DMS 273 (cell line): ENCODE results near the gene PRSS16.
A peak's percentile ranks its signal among the peaks of the same experiment; 100 is the strongest.
"Not testable (repeated sequence)": the region's sequence is repeated elsewhere in the genome, so short reads cannot be mapped to it uniquely, and the experiment has no call there.

Experiments used
- DNase-seq: peaks from one replicate; lab custom pipeline; 2025; ENCODE audit not compliant: unreplicated experiment; lab: John Stamatoyannopoulos, UW

Gene PRSS16, protein sequence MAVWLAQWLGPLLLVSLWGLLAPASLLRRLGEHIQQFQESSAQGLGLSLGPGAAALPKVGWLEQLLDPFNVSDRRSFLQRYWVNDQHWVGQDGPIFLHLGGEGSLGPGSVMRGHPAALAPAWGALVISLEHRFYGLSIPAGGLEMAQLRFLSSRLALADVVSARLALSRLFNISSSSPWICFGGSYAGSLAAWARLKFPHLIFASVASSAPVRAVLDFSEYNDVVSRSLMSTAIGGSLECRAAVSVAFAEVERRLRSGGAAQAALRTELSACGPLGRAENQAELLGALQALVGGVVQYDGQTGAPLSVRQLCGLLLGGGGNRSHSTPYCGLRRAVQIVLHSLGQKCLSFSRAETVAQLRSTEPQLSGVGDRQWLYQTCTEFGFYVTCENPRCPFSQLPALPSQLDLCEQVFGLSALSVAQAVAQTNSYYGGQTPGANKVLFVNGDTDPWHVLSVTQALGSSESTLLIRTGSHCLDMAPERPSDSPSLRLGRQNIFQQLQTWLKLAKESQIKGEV

DNA sequence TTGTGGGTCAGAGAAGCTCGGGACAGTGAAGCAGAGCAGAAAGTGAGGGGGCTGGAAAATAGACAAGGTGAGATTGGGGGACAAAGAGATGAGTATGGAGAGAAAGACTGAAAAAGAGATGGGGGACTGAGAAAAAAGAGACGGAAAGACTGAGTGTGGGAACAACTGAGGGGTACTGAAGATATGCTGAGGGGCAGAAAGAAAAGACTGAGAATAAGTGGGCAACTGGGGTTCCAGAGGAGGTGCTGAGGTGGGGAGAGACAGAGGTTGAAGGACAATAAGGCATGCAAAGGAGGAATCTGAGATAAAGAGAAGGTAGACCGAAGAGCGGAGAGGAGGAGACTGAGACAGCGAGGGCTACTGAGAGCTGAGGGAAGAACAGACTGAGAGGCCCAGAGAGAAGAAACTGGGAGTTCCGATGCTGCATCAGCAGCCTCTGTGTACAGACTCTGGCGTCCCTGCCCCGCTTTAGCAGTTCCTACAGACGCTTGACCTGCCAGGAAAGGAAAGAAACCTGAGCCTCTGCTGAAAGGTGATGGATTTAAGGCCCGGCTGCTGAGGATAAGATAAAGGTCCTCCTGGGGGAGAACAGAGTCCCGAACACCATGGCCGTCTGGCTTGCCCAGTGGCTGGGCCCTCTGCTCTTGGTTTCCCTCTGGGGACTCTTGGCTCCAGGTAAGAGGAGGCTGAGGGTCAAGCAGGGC is at the start of gene PRSS16:
TSS of gene PRSS16 (plus strand) at position 569 of the 704 bp plus-strand sequence. CDS start at position 606, 37 bp downstream.
- DNase-seq: no peak

DNA sequence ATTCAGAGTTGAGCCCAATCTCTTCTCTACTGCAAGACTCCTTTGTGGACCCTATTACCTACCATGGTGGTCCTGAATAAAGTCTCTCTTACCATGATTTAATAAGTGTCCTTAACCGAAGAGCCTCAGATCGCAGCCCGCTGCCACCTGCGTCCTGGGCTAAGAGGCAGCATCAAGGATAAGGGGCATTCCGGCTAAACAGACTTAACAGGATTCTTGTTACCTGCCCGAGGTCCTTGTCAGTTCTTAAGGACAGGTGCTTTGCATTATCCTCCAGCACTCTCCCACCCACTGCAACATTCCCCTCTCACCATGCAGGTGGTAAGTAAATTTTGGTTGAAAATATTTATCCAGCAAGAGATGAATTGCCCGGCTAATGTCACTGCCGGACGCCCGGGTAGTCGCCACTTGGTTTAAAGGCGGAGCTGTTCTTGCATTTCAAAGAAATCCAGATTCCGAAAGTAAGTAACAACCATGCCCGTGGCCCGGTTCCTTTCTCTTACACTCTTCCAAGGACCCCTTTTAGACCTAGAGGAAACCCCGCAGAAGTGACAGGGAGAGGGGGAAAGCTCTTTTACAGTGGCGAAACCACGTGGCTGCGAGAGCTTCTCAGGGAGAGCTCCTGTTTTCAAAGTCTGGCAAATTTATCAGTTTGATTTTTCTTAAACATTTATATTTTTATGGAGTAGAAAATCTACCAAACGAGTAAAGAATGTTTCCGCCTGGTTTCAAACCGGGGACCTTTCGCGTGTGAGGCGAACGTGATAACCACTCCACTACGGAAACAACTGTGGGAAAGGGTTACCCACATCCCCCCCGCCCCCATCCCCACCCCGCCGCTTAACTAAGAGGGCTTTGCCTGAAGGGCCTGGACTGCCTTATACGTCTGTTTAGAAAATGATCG is 41.9 kb upstream of the PRSS16 start:
- DNase-seq: no peak

DNA sequence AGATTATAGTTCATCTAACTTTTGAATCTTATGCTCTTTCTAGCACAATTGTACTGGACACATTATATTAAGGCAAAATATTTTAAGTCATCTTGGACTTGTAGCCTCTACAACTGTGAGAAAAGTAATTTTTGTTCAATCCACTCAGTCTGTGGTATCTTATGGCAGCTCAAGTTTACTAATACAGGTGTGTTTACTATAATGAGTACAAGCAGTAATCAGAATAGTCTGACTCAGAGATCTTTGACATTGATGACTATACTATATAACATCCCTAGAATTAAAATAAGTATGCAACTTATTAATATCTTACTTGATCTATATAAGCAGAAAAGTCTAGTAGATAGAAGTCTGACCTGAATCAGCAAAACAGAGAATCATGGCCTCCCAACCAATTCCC is 40.7 kb upstream of the PRSS16 start:
- no peak for DNase-seq

DNA sequence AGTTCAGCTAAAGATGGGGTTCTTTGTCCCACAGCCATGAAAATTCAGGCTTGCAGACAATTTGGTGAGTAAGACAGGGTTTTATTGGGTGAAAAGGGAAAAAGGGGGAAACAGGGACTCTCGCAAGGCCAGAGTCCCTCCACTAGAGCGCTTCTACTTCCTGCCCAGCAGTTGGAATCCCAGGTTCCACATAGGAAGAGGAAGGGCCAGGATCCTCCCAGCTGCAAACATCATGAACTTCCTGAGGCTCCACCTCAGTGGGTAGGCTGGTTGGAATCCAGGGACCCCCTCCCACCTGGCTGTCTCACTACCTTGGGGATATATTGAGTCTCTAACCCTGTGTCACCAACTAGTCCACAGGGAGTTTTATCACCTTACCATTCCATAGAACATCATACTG is 39.5 kb upstream of the PRSS16 start:
- no peak for DNase-seq

DNA sequence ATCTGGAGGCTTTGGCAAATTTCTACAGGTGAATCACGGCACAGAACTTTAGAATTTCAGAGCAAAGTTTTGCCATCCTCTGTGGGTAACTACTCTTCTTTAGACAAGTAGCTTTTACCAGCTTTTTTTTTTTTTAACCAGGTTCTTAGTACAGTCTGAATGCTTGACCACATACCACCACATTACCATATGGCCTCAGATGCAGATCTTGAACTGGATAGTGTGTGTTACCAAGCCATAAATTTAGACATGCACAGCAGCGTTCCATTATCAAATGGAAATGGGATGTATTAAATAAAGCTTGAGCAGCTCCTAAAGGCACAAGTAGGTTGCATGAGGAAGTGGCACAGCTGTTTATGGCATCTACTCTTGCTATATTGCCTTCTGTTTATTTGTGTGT is 38.3 kb upstream of the PRSS16 start:
- DNase-seq: no peak

DNA sequence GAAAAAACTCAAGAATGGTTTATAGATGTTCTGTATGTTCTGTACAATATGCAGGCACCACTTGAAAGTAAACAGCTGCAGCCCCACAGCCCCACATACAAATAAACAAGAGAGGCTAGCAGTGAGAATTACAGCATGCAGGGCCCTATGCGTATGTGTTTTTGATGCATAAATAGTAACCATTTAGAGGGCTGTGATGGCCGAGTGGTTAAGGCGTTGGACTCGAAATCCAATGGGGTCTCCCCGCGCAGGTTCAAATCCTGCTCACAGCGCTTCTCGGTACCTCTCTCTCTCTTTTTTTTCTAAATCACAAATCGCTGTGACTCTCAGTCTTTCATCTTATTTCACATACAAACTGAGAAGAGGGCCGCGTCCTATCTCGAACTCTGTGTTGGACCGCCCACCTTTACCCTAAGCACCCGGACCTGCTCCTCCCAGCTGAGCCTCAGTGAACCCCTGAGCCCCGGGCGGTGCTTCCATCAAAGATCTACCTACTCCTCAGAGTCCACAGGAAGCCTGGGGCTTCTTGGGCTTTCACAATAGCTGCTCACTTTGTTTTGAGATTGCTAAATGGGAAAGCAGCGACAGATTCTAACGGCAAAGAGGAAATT is 37.7 kb upstream of the PRSS16 start:
- DNase-seq: peak; percentile 60

DNA sequence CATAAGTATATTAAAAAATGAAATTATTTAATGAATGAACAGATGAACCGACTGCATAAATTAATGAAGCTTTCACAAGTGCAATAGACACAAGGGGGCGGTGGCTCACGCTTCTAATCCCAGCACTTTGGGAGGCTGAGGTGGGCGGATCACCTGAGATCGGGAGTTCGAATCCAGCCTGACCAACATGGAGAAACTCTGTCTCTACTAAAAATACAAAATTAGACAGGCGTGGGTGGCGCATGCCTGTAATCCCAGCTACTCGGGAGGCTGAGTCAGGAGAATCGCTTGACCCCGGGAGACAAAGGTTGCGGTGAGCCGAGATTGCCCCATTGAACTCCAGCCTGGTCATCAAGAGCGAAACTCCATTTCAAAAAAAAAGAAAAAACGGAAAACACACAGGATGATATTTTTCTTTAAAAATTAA is 34.4 kb upstream of the PRSS16 start:
- DNase-seq: peak; percentile 75

DNA sequence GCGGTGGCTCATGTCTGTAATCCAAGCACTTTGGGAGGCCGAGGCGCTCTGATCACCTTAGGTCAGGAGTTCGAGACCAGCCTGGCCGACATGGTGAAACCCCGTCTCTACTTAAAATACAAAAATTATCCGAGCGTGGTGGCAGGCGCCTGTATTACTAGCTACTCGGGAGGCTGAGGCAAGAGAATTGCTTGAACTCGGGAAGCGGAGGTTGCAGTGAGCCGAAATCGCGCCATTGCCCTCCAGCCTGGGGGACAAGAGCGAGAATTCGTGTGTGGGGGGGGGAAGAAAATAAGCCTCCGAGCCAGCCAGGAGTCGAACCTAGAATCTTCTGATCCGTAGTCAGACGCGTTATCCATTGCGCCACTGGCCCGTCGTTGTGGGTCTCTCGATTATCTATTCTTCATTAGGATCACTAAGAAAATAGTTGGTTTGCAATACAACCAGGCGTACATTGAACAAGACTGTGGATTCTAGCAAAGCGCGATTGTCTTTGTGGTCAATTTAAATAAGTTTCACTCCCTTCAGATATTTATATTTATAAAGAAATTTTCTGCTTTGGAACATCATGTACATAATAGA is 33.9 kb upstream of the PRSS16 start:
- DNase-seq: peak; percentile 88

DNA sequence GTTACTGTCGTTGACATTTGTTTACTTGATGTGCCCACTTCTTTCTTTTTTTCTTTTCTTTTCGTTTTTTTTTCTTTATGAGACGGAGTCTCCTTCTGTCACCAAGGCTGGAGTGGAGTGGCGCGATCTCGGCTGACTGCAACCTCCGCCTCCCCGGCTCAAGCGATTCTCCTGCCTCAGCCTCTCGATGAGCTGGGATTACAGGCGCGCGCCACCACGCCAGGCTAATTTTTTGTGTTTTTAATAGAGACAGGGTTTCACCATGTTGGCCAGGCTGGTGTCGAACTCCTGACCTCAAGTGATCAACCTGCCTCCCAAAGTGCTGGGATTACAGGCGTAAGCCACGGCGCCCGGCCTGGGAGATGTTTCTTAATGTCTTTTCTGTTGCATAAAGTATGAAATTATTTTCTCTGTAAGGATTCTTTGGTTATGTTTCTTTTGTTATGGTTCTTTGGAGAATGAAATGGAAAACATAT is 33.3 kb upstream of the PRSS16 start:
- DNase-seq: peak; percentile 71

DNA sequence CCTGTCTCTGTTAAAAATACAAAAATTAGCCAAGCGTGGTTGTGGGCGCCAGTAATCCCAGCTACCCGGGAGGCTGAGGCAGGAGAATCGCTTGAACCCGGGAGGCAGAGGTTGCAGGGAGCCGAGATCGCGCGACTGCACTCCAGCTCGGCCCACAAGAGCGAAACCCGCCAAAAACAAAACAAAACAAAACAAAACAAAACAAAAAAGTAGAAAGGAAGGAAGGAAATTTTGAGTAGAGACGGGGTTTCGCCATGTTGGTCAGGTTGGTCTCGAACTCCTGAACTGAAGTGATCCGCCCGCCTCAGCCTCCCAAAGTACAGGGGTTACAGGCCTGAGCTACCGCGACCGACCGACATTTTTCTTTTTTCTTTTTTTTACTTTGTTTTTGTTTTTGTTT is 30.6 kb upstream of the PRSS16 start:
- no peak for DNase-seq

DNA sequence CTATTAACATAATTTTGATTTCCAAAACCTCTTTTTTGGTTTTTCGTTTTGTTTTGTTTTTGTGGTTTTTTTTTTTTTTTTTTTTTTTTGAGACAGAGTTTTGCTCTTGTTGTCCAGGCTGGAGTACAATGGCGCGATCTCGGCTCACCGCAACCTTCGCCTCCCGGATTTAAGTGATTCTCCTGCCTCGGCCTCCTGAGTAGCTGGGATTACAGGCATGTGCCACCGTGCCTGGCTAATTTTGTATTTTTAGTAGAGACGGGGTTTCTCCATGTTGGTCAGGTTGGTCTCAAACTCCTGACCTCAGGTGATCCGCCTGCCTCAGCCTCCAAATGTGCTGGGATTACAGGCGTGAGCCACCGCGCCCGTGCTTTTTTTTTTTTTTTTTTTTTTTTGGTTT is 24.5 kb upstream of the PRSS16 start:
- not testable (repeated sequence) for DNase-seq

DNA sequence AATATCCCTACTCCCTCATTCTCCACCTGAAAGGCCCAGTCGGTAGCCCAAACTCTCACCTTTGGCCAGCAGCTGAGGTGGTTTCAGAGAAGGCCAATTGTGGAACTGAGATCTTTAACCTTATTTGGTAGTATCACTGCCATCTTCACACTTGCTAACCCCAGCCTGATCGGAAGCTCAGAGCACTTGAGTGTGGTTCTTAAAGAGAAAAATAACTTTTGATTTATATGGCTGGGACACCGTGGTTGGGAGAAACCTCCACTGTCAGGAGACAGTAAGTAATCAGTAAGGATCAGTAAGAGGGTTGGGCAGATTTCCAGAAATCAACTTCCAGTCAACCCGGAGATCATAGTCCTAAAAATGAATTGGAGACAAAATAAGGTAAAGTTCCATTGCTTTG is 22.8 kb upstream of the PRSS16 start:
- no peak for DNase-seq

DNA sequence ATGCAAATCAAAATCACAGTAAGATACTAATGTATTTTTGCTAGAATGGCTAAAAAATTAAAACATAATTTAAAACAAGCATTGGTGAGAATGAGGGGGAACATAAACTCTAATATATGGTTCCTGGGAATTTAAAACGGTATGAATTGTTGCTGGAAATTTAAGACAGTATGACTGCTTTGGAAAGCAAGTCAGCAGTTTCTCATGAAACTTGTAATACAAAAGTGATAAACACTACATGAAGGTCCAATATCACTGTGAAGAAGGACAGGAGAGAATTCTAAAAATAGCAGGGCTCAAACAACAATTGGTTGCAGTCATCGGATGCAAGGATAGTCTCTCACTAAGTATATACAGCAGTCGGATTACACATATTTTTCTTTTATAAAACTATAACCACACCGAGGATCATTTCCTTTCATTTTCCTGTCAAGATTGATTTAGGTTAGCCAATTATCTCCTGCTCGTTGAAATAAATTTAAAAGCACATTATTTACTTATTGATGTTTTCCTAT is 18.5 kb upstream of the PRSS16 start:
- DNase-seq: no peak

DNA sequence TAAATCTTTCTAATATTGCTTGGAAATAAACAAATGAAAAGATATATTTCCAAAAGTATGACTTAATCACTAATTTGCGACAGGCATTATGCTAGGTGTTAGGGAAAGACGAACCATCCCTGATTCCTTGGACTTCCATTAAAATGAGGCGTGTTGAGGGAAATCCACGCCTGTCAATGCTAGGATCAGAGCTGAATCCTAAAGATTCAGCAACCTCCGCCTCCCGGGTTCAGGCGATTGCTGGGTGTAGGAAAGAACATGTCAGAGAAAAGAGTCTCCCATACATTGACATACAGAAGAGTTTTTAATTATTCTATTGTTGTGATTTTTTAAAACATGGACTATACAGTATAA is 16.8 kb upstream of the PRSS16 start:
- peak; percentile 86 for DNase-seq

DNA sequence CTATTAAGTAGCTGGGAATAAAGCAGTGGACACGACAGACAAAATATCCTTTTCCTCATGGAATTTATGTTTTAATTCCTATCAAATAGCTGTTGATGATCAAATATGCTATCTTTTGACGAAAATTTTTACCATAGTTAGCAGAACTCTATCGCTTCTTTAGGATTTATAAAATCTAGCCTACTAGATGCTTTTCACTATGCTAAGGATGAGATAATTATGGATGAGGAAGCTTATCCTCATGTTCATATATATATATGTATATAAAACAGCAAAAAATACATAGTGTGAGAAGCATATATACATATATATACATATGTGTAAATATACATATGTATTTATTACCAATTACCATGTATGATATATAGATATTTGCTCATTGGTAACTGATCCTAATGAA is 12.9 kb upstream of the PRSS16 start:
- no peak for DNase-seq

DNA sequence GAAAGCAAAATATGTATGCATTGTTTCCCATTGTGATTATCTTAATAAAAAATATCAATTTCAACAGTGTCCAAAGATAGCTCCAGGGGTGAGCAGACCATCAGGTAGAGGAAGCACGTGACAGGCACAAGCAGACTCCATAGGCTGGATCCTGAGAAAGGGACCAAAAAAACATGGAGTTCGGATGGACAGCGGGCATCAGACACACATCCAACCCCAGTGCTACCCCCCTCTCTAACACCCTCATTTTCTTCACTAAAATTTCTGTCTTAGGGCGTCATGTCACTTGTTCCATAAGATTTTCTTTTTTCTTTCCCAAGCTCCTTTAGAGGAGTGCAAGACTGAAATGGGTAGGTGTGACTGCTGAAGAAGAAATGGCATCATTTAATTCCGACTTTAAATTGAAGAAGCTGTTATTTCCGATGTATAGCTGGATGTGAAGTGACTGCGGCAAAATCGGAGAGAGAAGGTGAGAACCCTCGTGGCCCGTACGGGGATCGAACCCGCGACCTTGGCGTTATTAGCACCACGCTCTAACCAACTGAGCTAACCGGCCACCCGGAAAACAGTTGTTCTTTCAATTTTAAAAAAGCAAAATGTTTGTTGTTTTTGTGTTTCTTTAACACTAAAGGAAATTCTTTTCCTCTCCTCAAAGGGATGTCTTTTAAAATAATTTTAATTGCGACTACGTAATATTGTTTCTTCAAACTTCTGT is 10.3 kb upstream of the PRSS16 start:
- peak; percentile 90 for DNase-seq

DNA sequence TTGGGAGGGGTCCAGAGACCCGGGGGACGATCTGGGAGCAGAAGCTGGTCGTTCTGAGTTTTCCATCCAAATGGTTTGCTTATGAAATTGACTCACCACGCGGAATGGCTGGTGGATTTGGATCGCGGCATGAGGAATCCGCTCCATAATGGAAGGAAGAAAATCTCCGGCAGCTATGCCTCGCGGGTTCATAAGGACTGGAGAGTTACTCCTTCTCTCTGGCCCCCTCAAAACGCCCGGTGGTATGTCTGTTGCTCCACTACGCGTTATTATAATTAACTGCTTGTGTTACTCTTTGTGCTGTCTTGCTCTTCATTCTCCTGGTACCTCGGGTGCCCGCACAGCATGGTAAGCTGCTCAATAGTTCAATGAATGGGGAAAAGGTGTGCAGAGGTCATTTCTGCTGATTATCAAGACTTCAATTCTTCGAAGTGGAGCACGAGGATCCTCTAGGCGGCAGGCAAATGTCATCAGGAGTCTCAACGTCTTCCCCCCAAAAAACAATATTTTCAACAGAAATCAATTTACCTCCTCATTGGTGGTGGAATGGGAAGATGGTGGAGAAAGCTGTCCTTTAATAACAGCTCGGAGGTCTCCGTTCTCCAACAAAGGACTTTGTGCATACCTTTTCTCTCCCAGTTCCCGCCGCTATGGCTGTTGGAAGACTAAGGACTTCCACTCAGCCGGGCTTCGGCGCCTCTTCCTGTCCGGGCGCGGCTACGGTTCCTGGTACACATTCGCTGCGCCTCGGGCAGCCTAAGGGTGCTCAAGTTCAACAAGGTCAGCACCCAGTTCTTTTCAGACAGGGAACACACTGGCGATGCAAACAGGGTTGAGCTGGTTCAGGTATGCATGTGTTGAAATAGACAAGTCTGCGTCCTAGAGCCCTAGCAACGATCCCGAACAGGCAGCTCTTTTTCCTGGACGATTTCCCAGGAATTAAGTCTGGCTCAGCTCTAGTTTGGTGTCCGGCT is 9.2 kb upstream of the PRSS16 start:
- DNase-seq: peak; percentile 54

DNA sequence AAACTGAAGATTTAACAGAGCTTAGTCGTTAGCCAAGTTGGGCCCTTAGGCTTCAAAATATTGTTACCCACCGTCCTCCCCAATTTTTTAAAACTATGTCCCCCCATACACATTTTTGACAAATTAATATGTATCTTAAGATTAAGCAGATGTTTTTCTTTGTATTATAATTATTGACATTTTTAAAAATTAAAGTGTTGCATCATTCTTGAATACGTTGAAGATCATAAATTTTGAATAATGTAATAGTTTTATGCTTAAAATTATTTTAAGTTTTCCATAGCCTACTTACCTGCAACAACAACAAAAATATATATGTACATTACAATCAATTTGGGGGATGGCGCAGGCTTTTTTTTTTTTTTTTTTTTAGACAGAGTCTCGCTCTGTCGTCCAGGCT is 8.2 kb upstream of the PRSS16 start:
- DNase-seq: no peak
